ENCODE data around the gene RIF1. TPM values are rescaled to one million over a fixed set of nuclear protein-coding genes. Genes with fewer than 3 reads are reported as not detected.

RIF1 gene, protein sequence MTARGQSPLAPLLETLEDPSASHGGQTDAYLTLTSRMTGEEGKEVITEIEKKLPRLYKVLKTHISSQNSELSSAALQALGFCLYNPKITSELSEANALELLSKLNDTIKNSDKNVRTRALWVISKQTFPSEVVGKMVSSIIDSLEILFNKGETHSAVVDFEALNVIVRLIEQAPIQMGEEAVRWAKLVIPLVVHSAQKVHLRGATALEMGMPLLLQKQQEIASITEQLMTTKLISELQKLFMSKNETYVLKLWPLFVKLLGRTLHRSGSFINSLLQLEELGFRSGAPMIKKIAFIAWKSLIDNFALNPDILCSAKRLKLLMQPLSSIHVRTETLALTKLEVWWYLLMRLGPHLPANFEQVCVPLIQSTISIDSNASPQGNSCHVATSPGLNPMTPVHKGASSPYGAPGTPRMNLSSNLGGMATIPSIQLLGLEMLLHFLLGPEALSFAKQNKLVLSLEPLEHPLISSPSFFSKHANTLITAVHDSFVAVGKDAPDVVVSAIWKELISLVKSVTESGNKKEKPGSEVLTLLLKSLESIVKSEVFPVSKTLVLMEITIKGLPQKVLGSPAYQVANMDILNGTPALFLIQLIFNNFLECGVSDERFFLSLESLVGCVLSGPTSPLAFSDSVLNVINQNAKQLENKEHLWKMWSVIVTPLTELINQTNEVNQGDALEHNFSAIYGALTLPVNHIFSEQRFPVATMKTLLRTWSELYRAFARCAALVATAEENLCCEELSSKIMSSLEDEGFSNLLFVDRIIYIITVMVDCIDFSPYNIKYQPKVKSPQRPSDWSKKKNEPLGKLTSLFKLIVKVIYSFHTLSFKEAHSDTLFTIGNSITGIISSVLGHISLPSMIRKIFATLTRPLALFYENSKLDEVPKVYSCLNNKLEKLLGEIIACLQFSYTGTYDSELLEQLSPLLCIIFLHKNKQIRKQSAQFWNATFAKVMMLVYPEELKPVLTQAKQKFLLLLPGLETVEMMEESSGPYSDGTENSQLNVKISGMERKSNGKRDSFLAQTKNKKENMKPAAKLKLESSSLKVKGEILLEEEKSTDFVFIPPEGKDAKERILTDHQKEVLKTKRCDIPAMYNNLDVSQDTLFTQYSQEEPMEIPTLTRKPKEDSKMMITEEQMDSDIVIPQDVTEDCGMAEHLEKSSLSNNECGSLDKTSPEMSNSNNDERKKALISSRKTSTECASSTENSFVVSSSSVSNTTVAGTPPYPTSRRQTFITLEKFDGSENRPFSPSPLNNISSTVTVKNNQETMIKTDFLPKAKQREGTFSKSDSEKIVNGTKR (N-terminal part only)
- 16.4 and 23.6 TPM in 2 replicates for total RNA-seq (2014; rRNA removed; shearing (Covaris generic))

DNA sequence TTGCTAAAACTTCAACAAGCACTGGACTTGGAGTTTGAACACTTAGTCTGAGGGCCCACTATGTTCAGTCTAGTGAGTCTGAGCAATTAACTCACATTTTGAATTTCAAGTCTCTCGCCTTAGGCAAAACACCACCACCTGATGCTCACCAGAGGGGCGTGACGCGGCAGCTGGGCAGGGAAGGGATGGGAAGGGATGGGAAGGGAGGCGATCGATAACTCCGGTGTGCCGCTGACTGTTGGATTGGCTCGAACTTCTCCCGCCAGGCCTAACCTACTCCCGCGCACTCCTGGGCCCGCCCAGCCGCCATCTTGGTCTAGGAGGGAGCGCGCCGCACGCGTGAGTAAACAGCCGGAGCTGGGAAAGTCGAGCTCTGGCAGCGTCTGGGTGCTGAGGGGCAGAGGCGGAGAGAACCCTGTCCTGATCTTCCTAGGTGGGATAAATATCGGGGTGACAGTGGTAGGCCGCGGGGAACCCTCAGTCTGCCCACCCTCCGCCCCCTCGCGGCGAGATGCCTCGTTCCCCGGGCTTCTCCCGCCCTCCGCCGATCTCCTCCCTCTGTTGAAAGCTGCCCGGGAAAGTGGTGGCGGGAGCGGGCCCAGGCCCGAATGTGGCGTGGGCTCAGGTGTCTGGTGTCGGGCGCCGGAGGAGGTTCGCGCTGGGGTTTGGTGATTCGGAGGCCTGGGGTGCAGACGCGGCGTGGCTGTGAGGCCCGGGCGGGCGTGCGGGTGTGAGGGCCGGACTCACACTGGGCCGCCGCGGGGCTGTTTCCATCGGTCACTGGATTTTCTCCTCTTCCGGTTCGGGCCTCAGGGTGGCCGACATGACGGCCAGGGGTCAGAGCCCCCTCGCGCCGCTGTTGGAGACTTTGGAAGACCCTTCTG lies at the start of gene RIF1:
Gene RIF1 (plus strand): TSS at position 302 of the 884 bp plus-strand sequence. CDS start 522 bp downstream, at position 824.
- peak; percentile 96 for DNase-seq (ENCODE audit: low spot score)

DNA sequence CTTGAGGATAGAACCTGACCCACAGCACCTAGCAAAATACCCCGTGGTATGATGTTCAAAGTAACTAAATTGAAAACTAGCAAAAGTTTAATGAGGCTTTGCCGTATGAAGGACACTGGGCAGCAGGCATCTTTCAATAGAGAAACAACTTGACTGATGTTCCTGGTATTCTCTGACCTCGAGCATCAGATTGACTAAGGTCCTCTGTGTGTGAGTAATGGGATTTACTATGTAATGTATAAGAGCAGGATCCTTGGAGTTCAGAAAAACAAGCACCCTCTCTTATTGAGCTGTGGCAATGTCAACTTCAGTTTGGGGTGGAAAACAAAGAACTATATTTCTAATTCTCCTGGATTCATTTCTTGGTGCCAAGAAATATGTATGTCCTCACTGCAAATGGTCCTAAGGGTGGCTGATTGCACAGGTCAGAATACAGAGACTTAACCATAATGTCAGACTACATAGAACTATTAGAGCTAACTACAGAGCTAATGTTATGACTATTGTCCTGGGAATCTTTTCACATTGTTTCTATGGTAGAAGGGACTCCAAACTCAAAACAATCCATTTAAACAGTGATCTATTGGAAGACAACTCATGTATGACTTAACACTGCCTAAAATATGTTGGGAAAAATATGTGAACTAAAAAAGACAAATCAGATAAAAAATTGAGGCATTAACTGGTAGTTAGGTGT lies 47.9 kb upstream of the RIF1 start:
- no peak for DNase-seq (ENCODE audit: low spot score)

DNA sequence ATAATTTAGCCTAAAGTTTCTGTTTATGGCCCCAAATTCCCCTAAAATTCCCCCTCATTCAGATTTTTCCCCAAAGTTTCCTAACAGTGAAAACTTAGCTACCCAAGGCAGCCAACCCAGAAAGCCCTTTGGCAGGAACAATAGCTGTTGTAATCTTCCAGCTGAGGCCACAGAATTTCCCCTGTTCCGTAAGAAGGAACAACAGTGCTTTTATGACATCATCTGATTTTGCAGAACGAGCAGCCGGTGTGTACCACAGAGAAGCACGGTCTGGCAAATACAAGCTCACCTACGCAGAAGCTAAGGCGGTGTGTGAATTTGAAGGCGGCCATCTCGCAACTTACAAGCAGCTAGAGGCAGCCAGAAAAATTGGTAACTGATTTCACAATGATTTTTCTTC lies 46.0 kb upstream of the RIF1 start:
- DNase-seq (ENCODE audit: low spot score): no peak

- peak; percentile 25 for DNase-seq (ENCODE audit: low spot score)
Observed at GRCh38 chr2:151367571-151367970, 42.1 kb upstream of the RIF1 start.

- no peak for DNase-seq (ENCODE audit: low spot score)
Observed at GRCh38 chr2:151374436-151374835, 35.3 kb upstream of the RIF1 start.

GRCh38 chr2:151379169-151379568 lies 30.5 kb upstream of the RIF1 start:
- no peak for DNase-seq (ENCODE audit: low spot score)

DNA sequence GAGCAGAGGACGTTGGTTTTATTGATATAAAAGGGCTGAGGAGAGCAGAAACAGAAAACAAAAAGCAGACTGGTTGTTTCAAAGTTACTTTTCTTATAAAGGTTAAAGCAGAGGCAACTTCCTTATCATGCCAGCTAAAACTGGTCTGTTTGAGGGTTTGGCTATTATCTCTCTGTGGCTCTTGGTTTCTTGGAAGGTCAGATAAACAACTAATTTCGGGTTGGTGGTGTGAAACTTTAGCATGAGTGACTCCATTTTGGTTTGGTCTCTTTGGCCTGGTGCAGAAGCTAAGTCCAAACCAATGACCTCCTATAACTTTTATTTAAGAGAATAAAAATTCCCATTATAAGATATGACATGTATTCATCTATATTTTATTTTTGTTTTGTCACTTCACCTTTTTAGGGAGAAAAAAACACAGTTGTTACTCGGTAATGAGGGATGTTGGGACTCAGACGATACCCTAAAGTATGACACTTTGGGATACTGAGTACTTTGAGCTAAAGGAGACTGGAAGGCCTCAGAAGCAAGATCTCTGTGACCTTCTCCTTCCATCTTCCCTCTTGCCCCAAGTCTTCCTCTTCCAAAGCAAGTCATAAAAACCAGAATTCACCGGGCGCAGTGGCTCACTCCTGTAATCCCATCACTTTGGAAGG lies 29.0 kb upstream of the RIF1 start:
- DNase-seq (ENCODE audit: low spot score): no peak

DNA sequence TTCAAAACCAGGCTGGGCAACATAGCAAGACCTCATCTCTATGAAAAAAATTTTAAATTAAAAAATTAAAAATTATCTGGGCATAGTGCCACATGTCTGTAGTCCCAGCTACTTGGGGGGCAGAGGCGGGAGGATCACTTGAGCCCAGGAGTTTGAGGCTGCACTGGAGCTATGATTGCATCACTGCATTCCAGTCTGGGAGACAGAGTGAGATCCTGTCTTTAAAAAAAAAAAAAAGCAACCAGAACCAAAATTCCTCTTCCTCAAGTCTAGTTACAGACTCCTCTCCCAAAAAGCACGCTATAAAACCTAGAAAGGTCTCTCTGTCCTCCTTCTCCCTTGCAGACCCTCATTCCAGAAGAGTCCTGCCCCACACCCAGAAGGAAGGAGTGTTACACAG lies 28.4 kb upstream of the RIF1 start:
- no peak for DNase-seq (ENCODE audit: low spot score)

- no peak for DNase-seq (ENCODE audit: low spot score)
Observed at GRCh38 chr2:151388011-151388410, 21.7 kb upstream of the RIF1 start.

GRCh38 chr2:151391436-151391835 lies 18.3 kb upstream of the RIF1 start:
- DNase-seq (ENCODE audit: low spot score): no peak

DNA sequence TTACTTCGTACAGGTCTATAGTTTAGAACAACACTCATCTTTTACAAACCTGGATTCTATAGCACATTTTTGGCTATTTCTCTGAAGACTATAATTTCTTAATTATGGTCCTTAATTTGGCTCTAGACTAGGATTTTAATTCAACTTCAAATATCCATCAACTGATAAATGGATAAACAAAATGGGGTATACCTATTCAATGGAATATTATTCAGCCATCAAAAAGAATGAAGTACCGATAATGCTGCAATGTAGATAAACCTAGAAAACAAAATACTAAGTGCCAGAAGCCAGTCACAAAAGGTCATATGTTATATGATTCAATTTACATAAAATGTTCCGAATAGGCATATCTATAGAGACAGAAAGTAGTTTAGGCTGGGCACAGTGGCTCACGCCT lies 15.2 kb upstream of the RIF1 start:
- no peak for DNase-seq (ENCODE audit: low spot score)

DNA sequence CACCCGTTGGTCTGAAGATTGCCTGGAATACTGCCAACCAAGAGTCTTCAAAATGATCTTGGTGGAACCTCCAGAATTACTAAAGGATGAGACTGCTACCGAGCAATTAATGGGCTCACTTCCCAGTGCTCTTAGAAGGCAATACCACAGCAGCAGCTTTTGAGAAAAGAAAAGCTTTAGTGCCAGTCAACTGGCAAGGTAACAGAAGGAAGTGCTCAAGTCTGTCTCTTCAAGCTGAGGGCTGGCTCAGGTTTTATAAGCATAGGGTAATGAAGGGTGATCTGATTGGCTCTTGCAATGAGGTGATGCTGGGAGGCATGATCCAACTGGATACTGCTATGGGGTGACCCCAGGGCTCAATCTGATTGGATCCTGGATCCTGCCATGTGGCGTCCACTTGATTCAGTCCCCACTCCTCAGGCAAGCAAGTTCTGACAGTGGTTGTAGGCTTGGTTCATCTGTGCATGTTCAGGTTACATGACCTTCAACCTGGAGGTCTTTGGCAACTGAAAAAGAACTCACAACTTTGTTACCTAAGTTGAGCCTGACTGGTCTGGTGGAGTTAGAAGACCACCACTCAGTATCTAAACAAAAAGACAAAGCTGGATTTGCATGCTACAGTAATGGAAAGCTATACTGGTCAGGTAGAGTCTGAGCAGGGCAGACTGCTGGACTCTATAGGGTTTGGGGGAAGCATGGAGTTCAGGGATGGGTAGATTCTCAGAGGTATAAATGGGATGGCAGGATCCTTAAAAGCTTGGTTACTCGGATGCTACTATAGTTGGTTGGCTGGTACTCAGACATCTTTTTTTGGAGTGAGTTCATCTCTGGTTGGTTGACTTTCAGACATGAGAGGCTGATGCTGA lies 14.0 kb upstream of the RIF1 start:
- no peak for DNase-seq (ENCODE audit: low spot score)

DNA sequence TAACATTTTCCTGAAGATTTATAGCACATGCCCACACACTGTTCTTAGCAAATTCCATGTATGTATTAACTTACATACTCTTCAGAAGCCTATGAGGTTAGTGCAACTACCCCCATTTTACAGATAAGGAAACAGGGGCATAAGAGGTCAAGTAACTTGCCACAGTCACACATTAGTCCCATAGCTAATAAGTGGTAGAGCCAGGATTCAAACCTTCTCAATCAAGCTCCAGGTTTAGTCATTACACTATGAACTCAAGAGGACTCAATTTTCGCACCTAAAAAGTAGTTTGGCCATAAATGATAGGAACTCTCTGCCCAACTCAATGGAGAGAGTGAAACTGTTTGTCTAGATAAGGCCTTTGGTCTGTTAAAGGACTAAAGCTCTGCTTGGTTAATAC lies 9.7 kb upstream of the RIF1 start:
- DNase-seq (ENCODE audit: low spot score): no peak

DNA sequence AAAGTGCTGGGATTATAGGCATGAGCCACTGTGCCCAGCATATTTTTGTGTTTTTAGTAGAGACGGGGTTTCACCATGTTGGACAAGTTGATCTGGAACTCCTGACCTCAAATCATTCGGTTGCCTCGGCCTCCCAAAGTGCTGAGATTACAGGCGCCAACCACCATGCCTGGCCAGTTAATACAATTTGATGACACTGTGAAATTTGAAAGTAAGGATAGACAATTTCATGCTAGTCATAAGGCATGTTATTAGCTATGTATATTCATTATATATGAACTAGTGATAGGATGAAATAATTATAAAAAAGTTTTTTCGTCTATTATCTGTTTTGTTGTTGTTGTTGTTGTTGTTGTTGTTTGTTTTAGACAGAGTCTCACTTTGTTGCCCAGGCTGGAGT lies 8.6 kb upstream of the RIF1 start:
- DNase-seq (ENCODE audit: low spot score): no peak

- DNase-seq (ENCODE audit: low spot score): no peak
Observed at GRCh38 chr2:151403914-151404313, 5.8 kb upstream of the RIF1 start.

DNA sequence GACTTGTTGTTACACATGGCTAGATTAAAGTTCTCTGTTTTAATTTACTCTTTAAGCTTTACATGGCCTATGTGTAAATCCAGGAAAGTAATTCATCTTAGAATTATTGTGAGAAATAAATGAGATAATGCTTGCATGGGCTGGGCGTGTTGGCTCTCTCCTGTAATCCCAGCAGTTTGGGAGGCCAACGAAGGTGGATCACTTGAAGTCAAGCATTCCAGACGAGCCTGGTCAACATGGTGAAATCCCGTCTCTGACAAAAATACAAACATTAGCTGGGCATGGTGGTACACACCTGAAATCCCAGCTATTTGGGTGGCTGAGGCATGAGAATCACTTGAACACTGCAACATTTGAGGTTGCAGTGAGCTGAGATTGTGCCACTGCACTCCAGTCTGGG lies 4.3 kb upstream of the RIF1 start:
- no peak for DNase-seq (ENCODE audit: low spot score)

GRCh38 chr2:151407281-151407680 lies 2.4 kb upstream of the RIF1 start:
- DNase-seq (ENCODE audit: low spot score): no peak

DNA sequence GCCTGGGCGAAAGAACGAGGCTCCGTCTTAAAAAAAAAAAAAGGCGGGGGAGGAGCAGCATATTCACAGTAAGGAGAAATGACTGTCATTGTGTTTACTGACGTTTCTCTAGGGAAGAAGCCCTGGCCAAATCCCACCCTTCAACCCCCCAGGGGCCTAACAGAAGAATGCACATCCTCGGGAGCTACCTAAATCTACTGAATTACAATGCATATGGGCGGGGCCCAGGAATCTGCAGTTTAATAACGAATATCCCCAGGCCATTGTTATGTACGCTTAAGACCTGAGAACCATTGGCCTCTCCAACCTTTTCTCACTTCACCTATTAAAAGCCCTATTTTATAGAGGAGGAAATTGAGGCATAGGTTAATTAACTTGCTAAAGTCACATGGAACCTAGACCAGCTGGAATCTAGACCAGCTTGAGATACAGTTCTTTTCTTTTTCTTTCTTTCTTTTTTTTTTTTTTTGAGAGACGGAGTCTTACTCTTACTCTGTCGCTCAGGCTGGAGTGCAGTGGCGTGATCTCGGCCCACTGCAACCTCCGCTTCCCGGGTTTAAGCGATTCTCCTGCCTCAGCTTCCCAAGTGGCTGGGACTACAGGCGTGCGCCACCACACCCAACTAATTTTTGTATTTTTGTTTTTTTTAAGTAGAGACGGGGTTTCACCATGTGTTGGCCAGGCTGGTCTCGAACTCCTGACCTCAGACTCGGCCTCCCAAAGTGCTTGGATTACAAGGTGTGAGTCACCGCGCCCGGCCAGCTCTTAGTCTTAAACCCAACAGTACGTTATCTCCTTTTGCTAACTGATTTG lies 708 bp upstream of the RIF1 start:
- DNase-seq (ENCODE audit: low spot score): no peak

Measured in H4 (cell line).